Neural crest cell (in vitro differentiated cells): ENCODE measurements around the gene ASPG. TPM values are rescaled to one million over a fixed set of nuclear protein-coding genes. Genes with fewer than 3 reads are reported as not detected.

Source experiments
- DNase-seq: peaks from one replicate; pipeline ENCODE4 v3.0.0; 2021; ENCODE audit warnings: low read depth, mixed read lengths, low spot score
- H3K27ac Mint-ChIP-seq: one replicate; pipeline ENCODE4 v1.8.0; 2021; ENCODE audit warnings: mild to moderate bottlenecking, mixed read lengths; ENCODE audit not compliant: unreplicated experiment
- H3K27me3 Mint-ChIP-seq: 2 replicates; pipeline ENCODE4 v1.8.0; 2021; ENCODE audit warnings: low read depth, mild to moderate bottlenecking, mixed read lengths
- H3K36me3 Mint-ChIP-seq: 2 replicates; pipeline ENCODE4 v1.8.0; 2021; ENCODE audit warnings: low read depth, mild to moderate bottlenecking, mixed read lengths
- H3K4me1 Mint-ChIP-seq: 2 replicates; pipeline ENCODE4 v1.8.0; 2021; ENCODE audit warnings: mixed read lengths
- H3K4me3 Mint-ChIP-seq: one replicate; pipeline ENCODE4 v1.8.0; 2021; ENCODE audit warnings: mild to moderate bottlenecking, mixed read lengths
- H3K9me3 Mint-ChIP-seq: 2 replicates; pipeline ENCODE4 v1.8.0; 2021; ENCODE audit warnings: mixed read lengths
- total RNA-seq: library from RNA; stranded (reverse); gene quantifications from 2 replicates; pipeline ENCODE4 v1.2.1, GENCODE V29; 2021
- TF ChIP-seq, protein P1 (sequence below): fragments of 200-600 bp; sonication (generic); conservative IDR thresholded peaks from 2 replicates; pipeline ENCODE4 v1.5.0; 2021; ENCODE audit warnings: antibody characterized with exemption, mild to moderate bottlenecking

Gene ASPG
- total RNA-seq, 1 donor from 2014 or later = not detected

DNA sequence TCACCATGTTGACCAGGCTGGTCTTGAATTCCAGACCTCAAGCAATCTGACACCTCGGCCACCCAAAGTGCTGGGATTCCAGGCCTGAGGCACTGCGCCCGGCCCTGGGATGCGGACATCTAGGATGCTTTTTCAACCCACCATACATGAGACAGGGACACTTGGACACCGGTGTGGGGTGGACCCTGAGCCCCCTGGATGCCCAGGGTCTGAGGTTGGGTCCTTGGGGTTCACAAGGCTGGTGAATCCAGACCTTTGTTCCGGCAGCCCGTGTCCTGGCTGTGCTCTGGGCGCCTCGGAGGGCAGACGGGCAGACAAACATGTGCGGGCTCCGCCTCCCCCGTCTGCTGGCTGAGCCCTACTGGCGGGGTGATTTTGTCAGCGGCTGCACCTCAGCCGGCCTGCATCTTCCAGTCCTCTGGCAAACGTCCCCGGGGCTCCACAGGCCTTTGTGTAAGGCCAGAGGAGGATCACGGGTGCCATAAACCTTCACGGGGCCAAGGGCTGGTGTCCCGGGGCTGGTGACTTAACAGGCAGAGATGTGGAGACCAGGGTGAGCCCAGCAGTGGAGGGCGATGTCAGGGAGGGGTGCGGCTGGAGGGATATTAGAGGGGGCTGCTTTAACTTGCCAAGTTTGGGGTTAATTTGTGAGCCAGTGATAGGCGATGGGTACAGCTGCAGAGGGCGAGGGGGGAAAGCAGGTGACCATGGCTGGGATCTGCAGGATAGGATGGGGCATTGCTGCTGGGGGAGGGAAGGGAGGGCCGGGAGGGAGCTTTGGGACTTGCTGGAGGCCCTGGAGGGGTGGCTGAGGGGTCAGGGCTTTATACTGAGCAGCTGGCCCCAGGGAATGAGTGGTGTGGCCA, 5.8 kb downstream of the ASPG start:
- H3K27me3 Mint-ChIP-seq = no peaks in the 10 kb centered on the region
- no peak for DNase-seq
- H3K27ac Mint-ChIP-seq = no peak overlapping the region
- H3K9me3 Mint-ChIP-seq = no peaks in the 10 kb centered on the region
- H3K36me3 Mint-ChIP-seq = no peaks in the 10 kb centered on the region
- peaks cover 3% of the 10 kb centered on the region for H3K4me1 Mint-ChIP-seq
- TF ChIP-seq, protein P1, sequence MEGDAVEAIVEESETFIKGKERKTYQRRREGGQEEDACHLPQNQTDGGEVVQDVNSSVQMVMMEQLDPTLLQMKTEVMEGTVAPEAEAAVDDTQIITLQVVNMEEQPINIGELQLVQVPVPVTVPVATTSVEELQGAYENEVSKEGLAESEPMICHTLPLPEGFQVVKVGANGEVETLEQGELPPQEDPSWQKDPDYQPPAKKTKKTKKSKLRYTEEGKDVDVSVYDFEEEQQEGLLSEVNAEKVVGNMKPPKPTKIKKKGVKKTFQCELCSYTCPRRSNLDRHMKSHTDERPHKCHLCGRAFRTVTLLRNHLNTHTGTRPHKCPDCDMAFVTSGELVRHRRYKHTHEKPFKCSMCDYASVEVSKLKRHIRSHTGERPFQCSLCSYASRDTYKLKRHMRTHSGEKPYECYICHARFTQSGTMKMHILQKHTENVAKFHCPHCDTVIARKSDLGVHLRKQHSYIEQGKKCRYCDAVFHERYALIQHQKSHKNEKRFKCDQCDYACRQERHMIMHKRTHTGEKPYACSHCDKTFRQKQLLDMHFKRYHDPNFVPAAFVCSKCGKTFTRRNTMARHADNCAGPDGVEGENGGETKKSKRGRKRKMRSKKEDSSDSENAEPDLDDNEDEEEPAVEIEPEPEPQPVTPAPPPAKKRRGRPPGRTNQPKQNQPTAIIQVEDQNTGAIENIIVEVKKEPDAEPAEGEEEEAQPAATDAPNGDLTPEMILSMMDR = no peak
- H3K4me3 Mint-ChIP-seq = no peak overlapping the region

DNA sequence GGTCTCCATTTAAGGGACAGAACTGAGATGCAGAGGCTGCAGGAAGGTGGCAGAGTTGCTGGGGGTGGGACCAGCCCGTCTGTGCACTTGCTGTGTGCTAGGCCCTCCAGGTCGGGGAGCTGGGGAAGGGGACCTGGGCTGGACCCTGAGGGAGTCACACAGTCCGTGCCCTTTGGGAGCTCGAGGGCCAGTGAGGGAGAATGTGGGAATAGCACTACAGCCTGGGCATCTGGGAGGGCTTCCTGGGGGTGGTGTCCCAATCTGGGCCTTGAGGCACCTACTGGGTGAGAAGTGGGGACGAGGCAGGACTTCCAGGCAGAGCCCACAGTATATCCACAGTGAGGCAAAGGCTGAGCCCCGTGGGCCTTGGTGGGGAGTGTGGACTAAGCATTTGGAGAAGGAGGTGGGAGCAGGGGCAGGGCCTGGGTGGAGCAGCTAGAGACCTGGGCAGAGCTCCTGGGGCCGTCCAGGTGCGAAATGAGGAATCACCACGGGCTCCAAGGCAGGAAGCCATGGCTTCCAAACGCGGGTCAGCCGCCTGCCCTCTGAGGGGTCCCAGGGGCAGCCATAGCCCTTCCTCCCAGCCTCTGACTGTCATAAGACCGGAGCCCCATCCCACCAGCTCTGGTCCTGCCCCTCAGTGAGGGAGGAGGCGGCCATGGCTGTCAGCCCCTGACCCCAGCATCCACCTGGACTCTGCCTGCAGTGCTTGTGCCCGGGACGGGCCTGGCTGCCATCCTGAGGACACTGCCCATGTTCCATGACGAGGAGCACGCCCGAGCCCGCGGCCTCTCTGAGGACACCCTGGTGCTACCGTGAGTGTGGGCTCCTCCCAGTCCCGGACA, 6.6 kb downstream of the ASPG start:
- H3K36me3 Mint-ChIP-seq = no peaks in the 10 kb centered on the region
- TF ChIP-seq, protein P1 = no peak
- no peaks in the 10 kb centered on the region for H3K27me3 Mint-ChIP-seq
- H3K9me3 Mint-ChIP-seq = no peaks in the 10 kb centered on the region
- H3K4me3 Mint-ChIP-seq = no peak overlapping the region
- no peak for DNase-seq
- H3K27ac Mint-ChIP-seq = no peak overlapping the region
- peaks cover 3% of the 10 kb centered on the region for H3K4me1 Mint-ChIP-seq

DNA sequence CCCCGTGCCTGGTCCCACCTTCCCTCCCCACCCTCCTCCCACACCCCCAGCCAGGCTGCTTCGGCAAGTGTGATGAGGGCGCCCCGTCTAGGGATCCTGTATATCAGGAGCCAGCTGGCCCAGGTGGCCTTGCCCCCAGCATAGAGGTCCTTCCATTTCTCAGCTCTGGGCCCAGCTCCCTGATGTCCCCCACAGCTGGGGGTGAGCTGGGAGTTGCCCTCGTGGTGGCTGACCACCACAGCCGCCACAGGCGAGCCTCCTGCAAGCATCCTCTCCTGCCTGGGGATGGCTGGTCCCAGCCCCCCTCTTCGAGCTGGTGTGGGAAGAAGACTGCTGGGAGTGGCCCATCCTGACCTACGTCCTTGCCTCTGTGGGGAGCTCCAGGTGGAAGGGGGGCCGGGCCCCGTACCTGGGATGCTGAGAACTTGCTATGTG, 7.4 kb downstream of the ASPG start:
- H3K27ac Mint-ChIP-seq = no peak overlapping the region
- no peak overlapping the region for H3K4me3 Mint-ChIP-seq
- H3K36me3 Mint-ChIP-seq = no peaks in the 10 kb centered on the region
- DNase-seq = no peak
- peaks cover 3% of the 10 kb centered on the region for H3K4me1 Mint-ChIP-seq
- TF ChIP-seq, protein P1 = no peak
- H3K27me3 Mint-ChIP-seq = no peaks in the 10 kb centered on the region
- H3K9me3 Mint-ChIP-seq = no peaks in the 10 kb centered on the region

DNA sequence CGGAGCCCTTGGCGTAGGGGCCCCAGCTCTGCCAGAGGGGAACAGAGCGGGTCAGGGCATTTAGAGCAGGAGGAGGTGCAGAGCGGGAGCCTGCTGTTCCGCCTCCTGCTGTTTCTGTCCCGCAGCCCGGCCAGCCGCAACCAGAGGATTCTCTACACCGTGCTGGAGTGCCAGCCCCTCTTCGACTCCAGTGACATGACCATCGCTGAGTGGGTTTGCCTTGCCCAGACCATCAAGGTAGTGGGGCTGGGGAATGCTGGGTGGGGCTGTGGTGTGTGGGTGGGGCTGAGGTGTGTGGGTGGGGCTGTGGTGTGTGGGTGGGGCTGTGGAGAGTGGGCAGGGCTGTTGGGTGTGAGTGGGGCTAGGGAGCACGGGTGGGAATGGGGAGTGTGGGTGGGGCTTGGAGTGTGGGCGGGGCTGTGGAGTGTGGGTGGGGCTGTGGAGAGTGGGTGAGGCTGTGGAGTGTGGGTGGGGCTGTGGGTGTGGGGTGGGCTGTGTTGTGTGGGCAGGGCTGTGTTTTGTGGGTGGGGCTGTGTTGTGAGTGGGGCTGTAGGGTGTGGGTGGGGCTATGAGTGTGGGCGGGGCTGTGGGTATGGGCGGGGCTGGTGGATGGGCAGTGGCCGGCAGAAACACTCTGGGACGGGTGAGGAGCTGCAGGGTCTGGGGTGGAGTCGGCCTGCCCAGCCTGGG, 8.0 kb downstream of the ASPG start:
- Mint-ChIP-seq H3K27me3 (no peaks in the 10 kb centered on the region), H3K27ac (no peak overlapping the region), H3K4me3 (no peak overlapping the region), H3K4me1 (peaks cover 3% of the 10 kb centered on the region), H3K9me3 (no peaks in the 10 kb centered on the region), H3K36me3 (no peaks in the 10 kb centered on the region)
- no peak for DNase-seq
- TF ChIP-seq, protein P1 = no peak

DNA sequence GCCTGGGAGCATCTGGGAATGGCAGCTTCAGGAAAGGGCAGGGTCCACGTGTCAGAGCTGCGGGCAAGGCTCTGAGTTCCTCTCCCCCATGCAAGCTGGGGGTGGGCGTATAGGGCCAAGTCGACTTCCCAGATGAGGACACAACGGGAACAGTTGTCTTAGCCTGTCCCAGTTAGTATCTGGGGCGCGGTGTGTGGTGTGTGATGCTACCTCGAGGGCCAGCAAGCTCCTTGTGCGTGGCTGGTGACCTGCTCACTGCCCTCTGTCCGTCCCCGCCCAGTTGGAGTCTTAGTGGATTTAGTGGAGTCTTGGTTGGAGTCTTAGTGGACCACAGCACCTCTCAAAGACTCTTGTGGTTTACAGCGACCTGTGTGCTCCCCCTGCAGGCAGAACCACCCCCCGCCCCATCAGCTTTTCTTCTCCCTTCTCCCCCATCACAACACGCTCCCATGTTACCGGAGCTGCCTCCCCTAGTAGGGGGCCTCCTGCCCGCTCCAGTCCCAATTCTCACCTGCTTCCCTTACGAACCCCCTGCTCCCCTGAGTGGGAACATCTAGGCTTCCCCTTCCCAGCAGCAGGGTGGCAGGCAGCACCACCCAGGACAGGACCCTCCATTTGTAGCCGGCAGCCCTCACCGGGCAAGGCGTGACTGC, 8.7 kb downstream of the ASPG start:
- H3K4me3 Mint-ChIP-seq = no peak overlapping the region
- H3K4me1 Mint-ChIP-seq = peaks cover 3% of the 10 kb centered on the region
- no peaks in the 10 kb centered on the region for H3K36me3 Mint-ChIP-seq
- no peak for DNase-seq
- H3K9me3 Mint-ChIP-seq = no peaks in the 10 kb centered on the region
- H3K27ac Mint-ChIP-seq = peak overlapping the region; percentile 78
- TF ChIP-seq, protein P1 = no peak
- H3K27me3 Mint-ChIP-seq = no peaks in the 10 kb centered on the region
